Lung microvascular endothelial cell (primary cell): ENCODE results near the gene GRAMD2A. TPM values are rescaled to one million over a fixed set of nuclear protein-coding genes. Genes with fewer than 3 reads are reported as not detected.

ENCODE experiments used
- DNase-seq, 2 donors: peaks; one replicate each; pipeline versions ENCODE4 v3.0.0 to v3.0.0-alpha.2; 2010; ENCODE audit warnings: low read depth in 2 of 2
- total RNA-seq: library from RNA; depleted of rRNA; stranded (reverse); fragments of >200 nt; gene quantifications from 2 replicates; pipeline ENCODE4 v1.2.1, GENCODE V29; 2014

Gene GRAMD2A
- total RNA-seq, 1 donor from 2014 or later = not detected

DNA sequence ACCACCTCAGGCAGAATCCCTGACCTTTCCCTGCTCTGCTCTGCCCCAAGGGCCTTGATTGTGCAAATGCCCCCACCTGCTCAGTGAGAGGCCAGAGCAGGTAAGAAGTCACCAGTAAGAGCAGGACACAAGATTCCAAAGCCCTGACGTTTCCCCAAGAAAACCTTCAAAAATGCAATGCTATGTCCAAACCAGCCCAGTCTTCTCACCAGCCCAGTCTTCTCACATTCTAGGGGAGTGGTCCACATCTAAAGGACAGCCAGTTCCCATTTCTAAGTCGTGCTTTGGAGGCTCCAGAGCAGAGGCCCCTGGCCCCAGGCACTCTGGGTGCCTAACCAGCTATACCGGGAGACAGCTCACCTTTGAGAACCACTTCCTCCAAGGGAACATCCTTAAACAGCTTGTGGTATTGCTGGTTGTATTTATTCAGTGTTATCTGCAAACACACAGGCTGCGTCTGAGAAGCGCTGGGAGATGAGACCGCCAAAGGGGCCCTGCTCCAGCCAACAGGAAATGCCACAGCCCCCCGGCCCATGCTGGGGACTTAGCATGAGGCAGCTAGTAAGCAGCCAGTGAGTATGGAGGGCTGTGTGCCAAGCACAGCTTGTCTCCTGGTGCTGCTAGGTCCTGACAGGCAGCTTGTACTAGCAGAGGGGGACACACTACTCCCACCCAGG is 29.3 kb downstream of the GRAMD2A start:
- DNase-seq = no peak

GRCh38 chr15:72167445-72167844 is 30.1 kb downstream of the GRAMD2A start:
- no peak for DNase-seq

DNA sequence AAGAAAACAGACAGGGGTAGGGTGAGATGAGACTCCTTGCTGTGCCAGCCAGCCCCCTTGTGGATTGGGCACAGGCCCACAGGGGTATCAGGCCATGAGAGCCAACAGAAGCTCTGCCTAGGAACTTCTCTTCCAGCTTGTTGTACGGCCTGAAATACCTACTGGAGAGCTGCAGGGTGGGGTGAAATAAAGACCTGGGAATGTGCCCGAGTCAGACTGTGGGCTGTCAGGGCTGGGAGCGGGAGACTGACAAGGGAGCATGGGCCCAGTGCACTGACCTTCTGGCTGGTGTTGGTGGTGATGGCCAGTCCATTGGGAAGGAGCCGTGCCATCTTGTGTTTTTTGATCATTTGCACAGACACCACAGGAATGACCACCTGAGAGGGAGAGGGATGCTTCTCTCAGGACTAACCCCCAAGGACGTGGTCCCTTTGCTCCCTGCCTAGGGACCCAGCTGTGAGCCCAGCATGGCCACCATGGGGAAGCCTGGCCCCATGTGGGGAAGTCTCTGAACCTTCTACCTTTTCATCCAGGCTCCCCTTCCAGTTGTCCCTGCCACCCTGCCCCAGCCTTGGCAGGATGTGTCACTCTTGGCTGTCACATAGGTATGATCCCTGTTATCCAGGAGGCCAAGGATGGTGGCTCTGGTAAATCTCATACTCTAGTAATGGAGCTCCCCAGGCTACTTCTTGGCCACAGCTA is 30.7 kb downstream of the GRAMD2A start:
- DNase-seq = no peak

DNA sequence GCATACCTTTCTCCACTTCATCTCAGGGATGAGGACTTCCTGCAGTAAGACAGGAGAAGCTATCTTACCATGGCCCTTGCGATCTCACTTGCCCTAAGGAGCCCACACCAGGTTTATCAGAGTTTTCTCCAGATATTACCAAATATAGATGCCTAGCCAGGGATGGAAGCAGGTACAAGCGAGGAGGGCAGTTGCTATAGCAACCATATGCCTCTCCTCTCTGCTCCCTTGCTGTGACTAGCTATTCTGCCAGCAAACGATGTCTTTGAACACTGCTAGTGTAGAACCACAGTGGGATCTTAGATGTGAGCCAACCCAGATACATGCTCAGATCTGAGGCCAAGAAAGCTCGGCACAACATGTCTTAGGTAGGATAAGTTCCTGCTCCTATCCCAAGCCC is 33.9 kb downstream of the GRAMD2A start:
- DNase-seq = no peak

DNA sequence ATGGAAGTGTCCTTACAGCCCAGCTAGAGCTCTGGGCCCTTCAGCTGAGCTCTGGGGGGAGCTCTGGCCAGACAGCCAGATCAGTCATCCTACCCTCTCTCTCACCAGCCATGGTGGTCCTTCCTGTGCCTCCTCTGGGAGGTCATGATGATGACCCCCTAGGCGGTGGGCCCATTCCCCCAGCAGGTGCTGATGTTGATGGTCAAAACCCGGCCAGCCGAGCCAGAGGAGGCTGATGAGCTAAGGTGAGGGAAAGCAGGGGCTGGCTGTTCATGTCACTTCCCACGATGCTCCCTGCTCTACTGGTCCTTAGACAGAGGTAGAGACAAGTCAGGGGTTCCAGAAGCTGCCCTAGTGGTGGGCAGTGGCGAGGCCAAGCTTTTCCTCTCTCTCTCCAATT is 35.0 kb downstream of the GRAMD2A start:
- no peak for DNase-seq

GRCh38 chr15:72161361-72162132 is 36.0 kb downstream of the GRAMD2A start:
- no peak for DNase-seq

DNA sequence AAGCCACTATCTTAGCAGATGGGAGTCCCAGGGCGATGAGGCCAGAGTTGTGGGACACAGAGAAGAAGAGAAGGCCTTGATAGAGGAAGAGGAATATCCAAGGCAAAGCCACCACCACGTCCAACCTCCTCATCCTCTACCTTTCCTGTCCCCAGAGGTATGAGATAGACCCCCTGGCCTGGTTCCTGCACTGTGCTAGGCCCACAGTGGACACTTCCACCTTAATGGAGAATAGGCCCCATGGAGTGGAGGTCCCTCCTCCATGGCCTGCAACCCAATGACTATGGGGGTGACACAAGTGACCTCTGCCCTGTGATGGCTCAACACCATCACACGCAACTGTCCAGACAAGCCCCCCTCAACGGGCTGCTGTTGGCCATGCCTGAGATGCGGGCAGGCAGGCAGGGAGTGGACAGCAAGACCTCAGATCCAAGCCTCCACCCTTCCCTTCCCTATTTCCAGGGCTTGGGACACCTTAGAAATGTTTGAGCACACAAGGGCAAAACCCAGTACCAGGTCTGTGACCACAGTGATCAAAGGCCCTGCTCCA is 36.8 kb downstream of the GRAMD2A start:
- DNase-seq = no peak

DNA sequence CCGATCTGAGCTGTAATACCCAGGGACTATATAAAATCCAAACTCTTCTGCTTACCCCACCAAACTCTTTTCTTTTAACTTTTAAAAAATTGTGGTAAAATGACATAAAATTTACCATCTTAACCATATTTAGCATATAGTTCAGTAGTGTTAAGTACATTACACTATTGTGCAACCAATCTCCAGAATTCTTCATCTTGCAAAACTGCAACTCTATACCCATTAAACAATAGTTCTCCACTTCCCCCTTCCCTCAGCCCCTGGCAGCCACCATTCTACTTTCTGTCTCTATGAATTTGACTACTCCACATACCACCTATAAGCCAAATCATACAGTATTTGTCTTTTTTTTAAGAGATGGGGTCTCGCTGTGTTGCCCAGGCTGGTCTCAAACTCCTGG is 40.7 kb downstream of the GRAMD2A start:
- no peak for DNase-seq

GRCh38 chr15:72155635-72156616 is 41.7 kb downstream of the GRAMD2A start:
- DNase-seq = peak; percentile 78 to 83

- peak in 1 of 2 donors; percentile 28 for DNase-seq
Measured at GRCh38 chr15:72155003-72155621, 42.5 kb downstream of the GRAMD2A start.

GRCh38 chr15:72154316-72154715 is 43.3 kb downstream of the GRAMD2A start:
- no peak for DNase-seq

DNA sequence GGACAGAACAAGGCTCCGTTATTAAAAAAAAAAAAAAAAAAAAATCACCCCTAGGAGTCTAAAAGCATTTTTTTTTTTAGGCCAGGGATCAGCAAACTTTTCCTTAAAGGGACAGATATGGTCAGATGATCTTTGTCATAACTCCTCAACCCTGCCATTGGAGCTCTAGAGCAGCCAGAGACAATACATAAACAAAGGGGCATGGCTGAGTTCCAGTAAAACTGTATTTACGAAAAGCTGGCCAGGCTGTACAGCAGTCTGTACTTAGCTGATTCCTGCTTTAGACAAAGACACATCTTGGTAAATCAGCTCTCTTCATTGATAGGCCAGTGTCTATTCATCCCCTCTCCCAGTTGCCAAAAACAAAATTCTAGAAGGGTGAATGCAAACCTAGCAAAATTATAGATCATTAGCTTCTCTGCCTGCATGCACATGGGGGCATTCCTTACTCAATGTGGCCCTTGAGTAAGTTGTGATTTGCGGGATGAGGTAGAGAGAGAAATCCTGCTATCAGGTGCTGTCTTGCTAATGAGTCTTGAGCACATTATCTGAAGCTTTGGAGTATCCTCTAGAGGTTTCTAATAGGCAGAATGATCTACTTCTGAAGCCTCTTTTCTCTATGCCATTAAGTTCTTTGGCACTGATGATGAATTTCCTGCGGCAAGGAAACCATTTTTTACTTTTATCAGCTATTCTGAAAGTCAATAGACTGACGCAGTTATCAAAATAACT is 44.2 kb downstream of the GRAMD2A start:
- DNase-seq = peak in 1 of 2 donors; percentile 48

GRCh38 chr15:72147418-72147817 is 50.2 kb downstream of the GRAMD2A start:
- no peak for DNase-seq

- DNase-seq = no peak
Measured at GRCh38 chr15:72146934-72147333, 50.7 kb downstream of the GRAMD2A start.

- no peak for DNase-seq
Measured at GRCh38 chr15:72146221-72146620, 51.4 kb downstream of the GRAMD2A start.

GRCh38 chr15:72141171-72142084 is 56.2 kb downstream of the GRAMD2A start:
- DNase-seq = peak in 1 of 2 donors; percentile 76

GRCh38 chr15:72140088-72140487 is 57.5 kb downstream of the GRAMD2A start:
- no peak for DNase-seq

GRCh38 chr15:72139667-72140066 is 57.9 kb downstream of the GRAMD2A start:
- DNase-seq = no peak
